T-helper 1 cell treated with Interleukin-12 subunit alpha and Interleukin-12 subunit beta and Interleukin-4 antibody, amounts not matched to agents 30 μg/mL and 1 μg/mL, for 36 hours (primary cell): ENCODE results near the gene OR6C2.
"Not testable (repeated sequence)": the region's sequence is repeated elsewhere in the genome, so short reads cannot be mapped to it uniquely, and the experiment has no call there.

Experiments
- H3K27ac Mint-ChIP-seq: one replicate; pipeline ENCODE4 v1.8.0; 2021; ENCODE audit warnings: mild to moderate bottlenecking, mixed read lengths
- H3K27me3 Mint-ChIP-seq: one replicate; pipeline ENCODE4 v1.8.0; 2021; ENCODE audit warnings: low read depth, mixed read lengths
- H3K36me3 Mint-ChIP-seq: one replicate; pipeline ENCODE4 v1.8.0; 2021; ENCODE audit warnings: low read depth, mixed read lengths
- H3K4me1 Mint-ChIP-seq: one replicate; pipeline ENCODE4 v1.8.0; 2021; ENCODE audit warnings: low read depth, mixed read lengths
- H3K4me3 Mint-ChIP-seq: one replicate; pipeline ENCODE4 v1.8.0; 2021; ENCODE audit warnings: mild to moderate bottlenecking, moderate library complexity, mixed read lengths
- H3K9me3 Mint-ChIP-seq: one replicate; pipeline ENCODE4 v1.8.0; 2021; ENCODE audit warnings: mixed read lengths

Gene OR6C2

DNA sequence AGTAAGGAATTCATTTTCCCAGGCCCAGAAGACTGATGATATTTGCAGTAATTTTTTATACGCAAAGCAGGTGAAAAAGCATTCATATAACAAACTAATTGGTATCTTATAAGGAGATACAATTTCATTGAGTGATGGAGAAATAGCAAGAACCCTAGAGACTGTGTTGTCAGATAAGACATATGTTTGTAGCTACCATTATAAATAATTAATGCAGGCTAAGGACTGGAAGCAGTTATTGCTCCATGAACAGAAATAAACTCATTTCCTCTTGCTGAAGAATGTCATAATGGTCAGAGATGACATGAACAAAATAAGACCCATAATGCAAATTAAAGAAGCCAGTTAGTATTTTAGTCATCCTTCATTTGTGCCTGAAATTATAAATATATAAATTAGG is 1.5 kb downstream of the OR6C2 start:
- Mint-ChIP-seq H3K36me3 (no peaks in the 10 kb centered on the region), H3K4me3 (no peak overlapping the region), H3K27me3 (peaks cover 5% of the 10 kb centered on the region), H3K4me1 (no peaks in the 10 kb centered on the region), H3K9me3 (peaks cover 8% of the 10 kb centered on the region), H3K27ac (no peak overlapping the region)

DNA sequence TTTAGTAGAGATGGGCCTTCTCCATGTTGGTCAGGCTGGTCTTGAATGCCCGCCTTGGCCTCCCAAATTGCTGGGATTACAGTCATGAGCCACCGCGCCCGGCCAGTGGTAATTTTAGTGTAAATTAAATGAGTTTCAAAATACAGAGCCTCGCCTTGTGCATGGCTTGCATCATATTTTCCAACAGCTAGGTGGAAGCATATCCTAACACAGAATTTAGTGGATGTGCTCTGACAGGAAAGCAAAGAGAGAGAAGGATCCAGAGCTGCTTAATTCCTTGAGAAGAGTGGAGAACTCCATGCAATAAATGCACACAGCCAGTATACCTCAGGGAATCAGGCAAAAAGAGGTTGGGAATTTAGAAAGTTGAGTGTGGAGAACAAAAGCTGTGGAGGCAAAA is 2.5 kb downstream of the OR6C2 start:
- no peaks in the 10 kb centered on the region for H3K36me3 Mint-ChIP-seq
- no peak overlapping the region for H3K27ac Mint-ChIP-seq
- H3K27me3 Mint-ChIP-seq = peaks cover 5% of the 10 kb centered on the region
- no peak overlapping the region for H3K4me3 Mint-ChIP-seq
- no peaks in the 10 kb centered on the region for H3K4me1 Mint-ChIP-seq
- H3K9me3 Mint-ChIP-seq = peaks cover 2% of the 10 kb centered on the region

DNA sequence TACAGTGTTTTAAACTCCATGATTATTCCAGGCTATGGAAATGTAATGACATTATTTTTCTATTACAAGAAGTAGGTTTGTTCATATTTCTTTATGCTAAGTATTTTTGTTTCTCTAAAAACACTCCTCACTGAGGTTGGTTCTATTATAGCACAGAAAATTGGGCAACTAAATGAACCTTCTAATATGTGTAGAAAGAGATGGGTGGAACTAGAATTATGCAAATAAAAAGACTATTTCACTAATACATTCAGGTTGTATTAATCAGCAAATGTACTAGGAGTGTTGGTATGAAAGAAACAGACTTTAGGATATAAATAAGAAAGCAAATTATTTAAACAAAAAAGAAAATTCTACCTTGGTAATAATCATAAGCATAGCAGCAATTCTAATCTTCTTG is 4.9 kb downstream of the OR6C2 start:
- no peak overlapping the region for H3K4me3 Mint-ChIP-seq
- no peak overlapping the region for H3K27ac Mint-ChIP-seq
- H3K9me3 Mint-ChIP-seq = no peaks in the 10 kb centered on the region
- no peaks in the 10 kb centered on the region for H3K36me3 Mint-ChIP-seq
- peaks cover 5% of the 10 kb centered on the region for H3K27me3 Mint-ChIP-seq
- no peaks in the 10 kb centered on the region for H3K4me1 Mint-ChIP-seq

GRCh38 chr12:55464926-55465325 is 21.1 kb downstream of the OR6C2 start:
- H3K36me3 Mint-ChIP-seq, H3K9me3 Mint-ChIP-seq, H3K4me3 Mint-ChIP-seq, H3K27me3 Mint-ChIP-seq, H3K4me1 Mint-ChIP-seq, H3K27ac Mint-ChIP-seq: not testable (repeated sequence)

GRCh38 chr12:55467836-55468235 is 24.0 kb downstream of the OR6C2 start:
- Mint-ChIP-seq H3K27me3 (peaks cover 5% of the 10 kb centered on the region), H3K4me1 (no peaks in the 10 kb centered on the region), H3K36me3 (no peaks in the 10 kb centered on the region), H3K9me3 (no peaks in the 10 kb centered on the region), H3K27ac (no peak overlapping the region), H3K4me3 (no peak overlapping the region)

- H3K36me3 Mint-ChIP-seq = no peaks in the 10 kb centered on the region
- H3K4me3 Mint-ChIP-seq = no peak overlapping the region
Observed at GRCh38 chr12:55469291-55469690, 25.4 kb downstream of the OR6C2 start.

GRCh38 chr12:55470088-55470829 is 26.4 kb downstream of the OR6C2 start, which contains the start of gene OR6C70:
OR6C70 (minus strand) TSS chr12:55470138; CDS start chr12:55470138, 0 bp downstream.
- Mint-ChIP-seq H3K4me1 (no peaks in the 10 kb centered on the region), H3K36me3 (no peaks in the 10 kb centered on the region), H3K27me3 (peaks cover 5% of the 10 kb centered on the region), H3K4me3 (no peak within 1 kb of the TSS), H3K9me3 (no peaks in the 10 kb centered on the region), H3K27ac (no peak within 1 kb of the TSS)

More at GRCh38 chr12:55469291-55469690, 25.4 kb downstream of the OR6C2 start:
- H3K9me3 Mint-ChIP-seq = no peaks in the 10 kb centered on the region
- H3K4me1 Mint-ChIP-seq = no peaks in the 10 kb centered on the region
- H3K27me3 Mint-ChIP-seq = peaks cover 5% of the 10 kb centered on the region
- no peak overlapping the region for H3K27ac Mint-ChIP-seq

GRCh38 chr12:55472264-55472663 is 28.4 kb downstream of the OR6C2 start:
- no peaks in the 10 kb centered on the region for H3K4me1 Mint-ChIP-seq
- no peak overlapping the region for H3K27ac Mint-ChIP-seq
- no peaks in the 10 kb centered on the region for H3K9me3 Mint-ChIP-seq
- H3K27me3 Mint-ChIP-seq = peaks cover 5% of the 10 kb centered on the region
- H3K36me3 Mint-ChIP-seq = no peaks in the 10 kb centered on the region
- no peak overlapping the region for H3K4me3 Mint-ChIP-seq

DNA sequence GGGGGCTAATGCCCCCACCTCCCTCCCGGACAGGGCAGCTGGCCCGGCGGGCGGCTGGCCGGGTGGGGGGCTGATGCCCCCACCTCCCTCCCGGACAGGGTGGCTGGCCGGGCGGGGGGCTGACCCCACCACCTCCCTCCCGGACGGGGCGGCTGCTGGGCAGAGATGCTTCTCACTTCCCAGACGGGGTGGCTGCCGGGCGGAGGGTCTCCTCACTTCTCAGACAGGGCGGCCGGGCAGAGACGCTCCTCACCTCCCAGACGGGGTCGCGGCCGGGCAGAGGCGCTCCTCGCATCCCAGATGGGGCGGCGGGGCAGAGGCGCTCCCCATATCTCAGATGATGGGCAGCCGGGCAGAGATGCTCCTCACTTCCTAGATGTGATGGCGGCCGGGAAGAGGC is 35.3 kb downstream of the OR6C2 start:
- not testable (repeated sequence) for H3K4me1 Mint-ChIP-seq, H3K9me3 Mint-ChIP-seq, H3K27me3 Mint-ChIP-seq, H3K27ac Mint-ChIP-seq, H3K4me3 Mint-ChIP-seq, H3K36me3 Mint-ChIP-seq

- not testable (repeated sequence) for H3K36me3 Mint-ChIP-seq, H3K4me1 Mint-ChIP-seq
Observed at GRCh38 chr12:55484284-55484683, 40.4 kb downstream of the OR6C2 start.

GRCh38 chr12:55492078-55492477 is 48.2 kb downstream of the OR6C2 start, which contains the start of gene OR6C68:
OR6C68 (plus strand) TSS chr12:55492378; CDS start chr12:55492378, 0 bp downstream.
- Mint-ChIP-seq H3K4me1 (no peaks in the 10 kb centered on the region), H3K9me3 (no peaks in the 10 kb centered on the region), H3K27ac (no peak within 1 kb of the TSS), H3K4me3 (no peak within 1 kb of the TSS), H3K36me3 (no peaks in the 10 kb centered on the region), H3K27me3 (no peaks in the 10 kb centered on the region)

More at GRCh38 chr12:55484284-55484683, 40.4 kb downstream of the OR6C2 start:
- H3K27ac Mint-ChIP-seq, H3K4me3 Mint-ChIP-seq, H3K9me3 Mint-ChIP-seq, H3K27me3 Mint-ChIP-seq: not testable (repeated sequence)

DNA sequence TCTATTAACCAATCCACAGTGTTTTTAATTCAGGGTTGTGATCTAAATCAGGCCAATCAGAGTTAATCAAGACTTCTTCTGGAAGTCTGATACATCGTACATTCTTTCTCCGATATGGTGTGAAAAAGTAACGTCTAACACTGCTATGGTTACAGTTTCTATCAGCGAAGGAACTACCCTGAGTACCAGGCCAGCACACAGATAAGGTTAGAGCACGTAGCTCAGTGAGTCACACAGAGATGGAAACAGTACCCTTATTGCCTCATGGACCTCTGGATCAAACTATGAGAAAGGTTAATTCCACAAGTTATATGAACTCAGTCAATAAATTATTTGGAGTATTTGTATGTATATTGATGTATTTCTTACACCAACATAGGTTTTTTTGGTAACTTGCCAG is 51.6 kb downstream of the OR6C2 start:
- Mint-ChIP-seq H3K9me3 (no peaks in the 10 kb centered on the region), H3K36me3 (no peaks in the 10 kb centered on the region)

DNA sequence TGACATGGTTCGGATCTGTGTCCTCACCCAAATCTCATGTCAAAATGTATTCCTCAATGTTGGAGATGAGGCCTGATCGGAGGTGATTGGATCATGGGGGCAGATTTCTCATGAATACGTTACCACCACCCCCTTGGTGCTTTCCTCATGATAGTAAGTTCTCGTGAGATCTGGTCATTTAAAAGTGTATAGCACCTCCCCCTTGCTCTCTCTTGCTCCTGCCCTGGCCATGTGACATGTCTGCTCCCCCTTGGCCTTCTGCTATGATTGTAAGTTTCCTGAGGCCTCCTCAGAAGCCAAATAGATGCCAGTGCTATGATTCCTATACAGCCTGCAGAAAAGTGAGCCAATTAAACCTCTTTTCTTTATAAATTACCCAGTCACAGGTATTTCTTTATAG is 55.4 kb downstream of the OR6C2 start:
- H3K9me3 Mint-ChIP-seq = no peaks in the 10 kb centered on the region
- no peak overlapping the region for H3K4me3 Mint-ChIP-seq
- H3K27ac Mint-ChIP-seq = no peak overlapping the region
- H3K27me3 Mint-ChIP-seq = peaks cover 3% of the 10 kb centered on the region
- H3K4me1 Mint-ChIP-seq = peaks cover 2% of the 10 kb centered on the region
- no peaks in the 10 kb centered on the region for H3K36me3 Mint-ChIP-seq

More for the DNA sequence above, 51.6 kb downstream of the OR6C2 start:
- Mint-ChIP-seq H3K4me3 (no peak overlapping the region), H3K27ac (no peak overlapping the region), H3K4me1 (peaks cover 2% of the 10 kb centered on the region), H3K27me3 (no peaks in the 10 kb centered on the region)

DNA sequence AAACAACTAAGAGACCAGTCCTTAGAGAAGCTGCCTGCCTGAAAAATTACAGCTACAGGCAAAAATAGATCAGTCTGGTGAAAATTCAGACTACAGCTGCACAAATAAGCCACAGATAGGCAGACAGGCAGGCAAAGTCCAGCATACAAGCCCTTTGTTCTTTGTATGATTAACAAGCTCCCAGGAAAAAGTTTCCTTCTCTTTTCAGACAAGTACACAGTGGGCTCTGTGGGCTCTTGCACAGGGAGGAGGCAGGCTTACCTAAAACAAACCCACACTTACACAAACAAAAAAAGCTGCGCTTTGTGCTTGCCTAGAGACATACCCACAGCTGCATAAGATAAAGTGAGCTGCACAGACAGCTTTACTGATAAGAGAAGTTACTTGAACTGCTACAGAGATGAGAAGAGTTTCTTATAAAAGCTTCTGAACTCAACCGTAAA is 56.0 kb downstream of the OR6C2 start:
- Mint-ChIP-seq H3K27me3 (peaks cover 3% of the 10 kb centered on the region), H3K4me1 (peaks cover 2% of the 10 kb centered on the region), H3K9me3 (no peaks in the 10 kb centered on the region), H3K36me3 (no peaks in the 10 kb centered on the region), H3K4me3 (no peak overlapping the region), H3K27ac (no peak overlapping the region)

GRCh38 chr12:55501601-55502000 is 57.7 kb downstream of the OR6C2 start:
- Mint-ChIP-seq H3K4me1 (peaks cover 2% of the 10 kb centered on the region), H3K9me3 (no peaks in the 10 kb centered on the region), H3K27me3 (peaks cover 3% of the 10 kb centered on the region), H3K36me3 (no peaks in the 10 kb centered on the region), H3K4me3 (no peak overlapping the region), H3K27ac (no peak overlapping the region)
